VCaP (cell line): ENCODE results near the gene FYN.

ENCODE experiments used
- H3K27ac ChIP-seq: fragments of 450-650 bp; 2 replicates; pipeline ENCODE4 v1.5.1; 2017
- TF ChIP-seq, protein P1 (sequence below): fragments of 450-650 bp; conservative IDR thresholded peaks from 2 replicates; pipeline ENCODE4 v1.5.1; 2017; ENCODE audit warnings: mild to moderate bottlenecking, moderate library complexity

Gene FYN

DNA sequence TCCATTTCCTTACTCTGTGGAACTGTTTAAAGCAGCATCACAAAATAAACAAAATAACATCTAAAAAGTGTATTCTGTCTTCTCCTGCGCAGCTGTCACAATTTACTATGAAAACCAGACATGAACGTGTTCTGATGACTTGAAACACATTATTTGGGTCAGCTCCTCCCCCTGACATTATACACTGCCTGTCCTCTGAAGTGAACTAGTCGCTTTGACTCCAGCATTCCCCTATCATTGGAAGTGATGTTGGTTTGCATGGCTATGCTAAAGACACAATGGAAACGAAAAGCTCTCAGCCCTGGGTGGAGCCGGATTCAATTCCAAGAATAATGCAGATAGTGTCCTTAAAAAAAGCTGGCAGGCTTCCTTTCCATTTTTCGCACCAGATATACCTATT is 125.9 kb downstream of the FYN start:
- TF ChIP-seq, protein P1, sequence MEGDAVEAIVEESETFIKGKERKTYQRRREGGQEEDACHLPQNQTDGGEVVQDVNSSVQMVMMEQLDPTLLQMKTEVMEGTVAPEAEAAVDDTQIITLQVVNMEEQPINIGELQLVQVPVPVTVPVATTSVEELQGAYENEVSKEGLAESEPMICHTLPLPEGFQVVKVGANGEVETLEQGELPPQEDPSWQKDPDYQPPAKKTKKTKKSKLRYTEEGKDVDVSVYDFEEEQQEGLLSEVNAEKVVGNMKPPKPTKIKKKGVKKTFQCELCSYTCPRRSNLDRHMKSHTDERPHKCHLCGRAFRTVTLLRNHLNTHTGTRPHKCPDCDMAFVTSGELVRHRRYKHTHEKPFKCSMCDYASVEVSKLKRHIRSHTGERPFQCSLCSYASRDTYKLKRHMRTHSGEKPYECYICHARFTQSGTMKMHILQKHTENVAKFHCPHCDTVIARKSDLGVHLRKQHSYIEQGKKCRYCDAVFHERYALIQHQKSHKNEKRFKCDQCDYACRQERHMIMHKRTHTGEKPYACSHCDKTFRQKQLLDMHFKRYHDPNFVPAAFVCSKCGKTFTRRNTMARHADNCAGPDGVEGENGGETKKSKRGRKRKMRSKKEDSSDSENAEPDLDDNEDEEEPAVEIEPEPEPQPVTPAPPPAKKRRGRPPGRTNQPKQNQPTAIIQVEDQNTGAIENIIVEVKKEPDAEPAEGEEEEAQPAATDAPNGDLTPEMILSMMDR: no peak
- no peak overlapping the region for H3K27ac ChIP-seq

DNA sequence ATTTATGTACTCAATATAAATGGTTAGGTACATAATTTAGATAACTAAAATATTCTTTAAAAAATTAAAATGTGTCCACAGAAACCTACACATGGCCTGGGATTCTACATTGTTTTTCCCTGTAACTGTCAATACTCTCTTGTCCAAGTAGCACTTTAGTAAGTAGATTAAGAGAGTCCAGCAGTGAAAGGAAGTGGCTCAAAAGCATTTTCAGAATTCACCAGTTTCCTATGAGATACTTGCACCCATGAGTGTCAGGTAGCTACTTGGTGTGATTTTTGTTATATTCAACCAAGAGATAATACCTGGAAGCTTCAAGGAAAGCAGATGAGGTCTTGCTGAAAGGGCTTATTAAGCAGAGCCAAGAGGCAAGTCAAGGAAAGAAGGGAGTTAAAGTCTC is 126.3 kb downstream of the FYN start:
- H3K27ac ChIP-seq: no peak overlapping the region
- TF ChIP-seq, protein P1: no peak

DNA sequence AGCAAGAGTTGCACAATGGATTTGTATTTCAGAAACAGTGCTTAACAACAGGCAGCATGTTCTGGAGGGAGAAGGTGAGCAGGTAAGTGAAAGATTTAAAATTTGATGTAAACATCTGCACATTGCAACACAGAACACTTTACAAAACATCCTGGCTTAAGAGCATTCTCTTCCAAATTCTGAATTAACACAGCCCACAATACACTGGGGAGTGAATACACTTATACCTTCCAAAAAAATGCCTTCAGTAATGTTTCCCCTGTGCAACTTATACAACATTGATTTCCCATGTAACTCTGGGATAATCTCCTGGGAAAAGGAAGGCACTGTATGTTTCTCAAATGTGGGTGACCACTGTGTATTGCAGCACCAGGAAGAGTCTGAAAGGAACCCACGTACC is 127.6 kb downstream of the FYN start:
- no peak overlapping the region for H3K27ac ChIP-seq
- TF ChIP-seq, protein P1: no peak

DNA sequence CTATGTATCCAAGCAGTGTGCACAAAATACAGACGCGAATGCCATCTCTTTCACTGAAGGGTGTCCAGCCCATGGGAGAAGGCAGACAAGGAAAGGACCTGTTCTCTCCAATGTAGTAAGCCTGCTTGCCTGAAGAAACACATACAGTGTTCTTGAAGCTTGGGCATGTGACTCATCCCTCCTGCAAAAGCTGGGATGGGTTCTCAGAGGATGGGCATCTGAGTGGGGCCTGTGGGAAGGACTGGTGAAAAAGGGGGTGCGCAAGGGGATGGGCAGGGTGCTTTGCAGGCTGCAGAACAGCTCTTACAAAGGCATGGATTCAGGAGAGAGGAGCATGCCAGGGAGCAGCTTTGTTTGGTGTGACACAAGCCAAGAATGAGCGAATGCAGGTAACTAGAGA is 128.1 kb downstream of the FYN start:
- TF ChIP-seq, protein P1: no peak
- H3K27ac ChIP-seq: no peak overlapping the region

DNA sequence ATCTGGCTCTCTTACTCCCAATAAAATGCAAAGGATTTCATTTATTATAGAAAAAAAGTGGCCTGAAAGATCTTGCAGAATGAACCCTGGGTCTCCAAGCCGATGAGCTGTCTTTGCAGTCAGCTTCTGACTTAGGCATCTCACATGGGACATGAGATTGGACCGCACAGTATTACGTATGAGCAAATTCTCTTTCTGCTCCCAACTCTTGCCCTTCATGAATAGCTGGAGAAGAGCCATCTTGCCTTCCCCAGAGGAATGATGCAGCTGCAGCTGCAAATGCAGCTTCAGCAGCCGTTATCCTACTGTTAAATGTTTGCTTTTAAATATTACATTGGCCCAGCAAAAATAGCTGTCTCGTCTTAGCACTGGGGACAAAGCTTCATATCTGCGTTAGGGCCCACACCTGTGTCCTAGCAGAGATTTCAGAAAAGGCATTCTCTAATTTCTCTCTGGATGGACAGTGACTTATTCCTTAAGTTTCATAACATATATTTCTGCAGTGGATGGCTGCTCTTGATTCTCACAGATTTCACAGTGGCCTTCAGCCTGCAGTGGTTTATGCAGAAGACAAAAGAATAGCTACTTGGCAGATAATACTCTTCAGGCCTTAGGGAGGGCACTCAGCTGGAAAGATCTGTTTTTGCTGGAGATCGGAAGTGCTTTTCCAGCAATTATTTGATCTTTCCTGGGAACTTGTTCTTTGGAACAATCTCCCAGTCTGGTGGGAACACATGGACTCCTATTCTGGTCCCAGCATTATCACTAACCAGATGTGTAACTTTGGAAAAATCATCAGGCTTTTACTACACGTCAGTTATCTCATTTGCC is 129.2 kb downstream of the FYN start:
- TF ChIP-seq, protein P1: no peak
- H3K27ac ChIP-seq: no peak overlapping the region

DNA sequence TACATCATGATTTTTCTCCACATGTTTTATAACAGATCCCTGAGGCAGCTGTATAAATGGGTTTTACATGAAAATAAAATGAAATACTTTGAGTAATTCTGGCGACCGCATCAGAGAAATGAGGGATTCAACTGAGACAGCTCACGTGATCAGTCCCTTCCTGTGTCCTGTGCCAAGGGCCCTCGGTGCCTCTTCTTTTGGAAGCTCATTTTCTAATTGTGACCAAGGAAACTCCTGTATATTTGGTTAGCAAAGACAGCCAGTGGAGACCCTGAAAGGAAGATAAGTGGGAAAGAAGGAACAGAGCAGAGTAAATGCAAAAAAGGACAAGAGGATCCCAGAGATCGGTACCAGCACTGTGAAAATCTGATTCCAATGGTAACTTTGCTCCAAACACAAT is 129.9 kb downstream of the FYN start:
- no peak overlapping the region for H3K27ac ChIP-seq
- TF ChIP-seq, protein P1: no peak

DNA sequence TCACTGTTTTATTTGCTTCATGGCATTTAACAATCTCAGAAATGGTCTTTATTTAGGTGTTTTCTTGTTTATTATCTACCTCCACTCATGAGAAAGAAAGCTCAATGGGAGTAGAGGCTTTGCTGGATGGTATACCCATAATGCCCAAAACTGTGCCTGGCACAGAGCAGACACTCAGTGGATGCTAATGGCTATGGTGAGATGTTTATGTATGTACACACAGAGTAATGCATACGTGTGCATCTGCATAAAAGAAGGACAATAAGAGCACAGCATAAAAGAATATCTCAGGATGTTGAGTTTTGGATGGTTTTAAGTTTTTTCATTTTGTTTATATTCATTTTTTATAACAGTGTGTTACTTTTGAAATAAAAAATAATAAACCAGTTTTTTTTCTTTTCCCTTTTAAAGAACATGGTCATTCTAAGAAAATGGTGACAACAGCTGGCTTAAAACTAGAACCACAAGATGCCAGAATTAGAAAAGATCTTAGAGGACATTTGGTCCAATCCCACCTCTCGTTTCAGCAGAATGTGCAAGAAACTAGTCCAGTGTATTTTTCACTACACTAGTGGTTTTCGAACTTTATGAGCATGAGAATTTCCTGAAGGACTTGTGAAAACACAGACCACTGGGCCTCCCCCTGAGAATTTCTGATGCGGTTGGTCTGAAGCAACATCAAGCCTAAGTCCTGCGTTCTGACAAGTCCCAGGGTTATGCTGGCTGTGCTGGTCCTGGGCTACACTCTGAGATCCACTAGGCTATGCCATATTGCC is 131.9 kb downstream of the FYN start:
- TF ChIP-seq, protein P1: no peak
- H3K27ac ChIP-seq: no peak overlapping the region
